ENCODE results near the gene RPS6KA4.
A peak's percentile ranks its signal among the peaks of the same experiment; 100 is the strongest.
"Not testable (repeated sequence)": the region's sequence is repeated elsewhere in the genome, so short reads cannot be mapped to it uniquely, and the experiment has no call there.

Gene RPS6KA4

DNA sequence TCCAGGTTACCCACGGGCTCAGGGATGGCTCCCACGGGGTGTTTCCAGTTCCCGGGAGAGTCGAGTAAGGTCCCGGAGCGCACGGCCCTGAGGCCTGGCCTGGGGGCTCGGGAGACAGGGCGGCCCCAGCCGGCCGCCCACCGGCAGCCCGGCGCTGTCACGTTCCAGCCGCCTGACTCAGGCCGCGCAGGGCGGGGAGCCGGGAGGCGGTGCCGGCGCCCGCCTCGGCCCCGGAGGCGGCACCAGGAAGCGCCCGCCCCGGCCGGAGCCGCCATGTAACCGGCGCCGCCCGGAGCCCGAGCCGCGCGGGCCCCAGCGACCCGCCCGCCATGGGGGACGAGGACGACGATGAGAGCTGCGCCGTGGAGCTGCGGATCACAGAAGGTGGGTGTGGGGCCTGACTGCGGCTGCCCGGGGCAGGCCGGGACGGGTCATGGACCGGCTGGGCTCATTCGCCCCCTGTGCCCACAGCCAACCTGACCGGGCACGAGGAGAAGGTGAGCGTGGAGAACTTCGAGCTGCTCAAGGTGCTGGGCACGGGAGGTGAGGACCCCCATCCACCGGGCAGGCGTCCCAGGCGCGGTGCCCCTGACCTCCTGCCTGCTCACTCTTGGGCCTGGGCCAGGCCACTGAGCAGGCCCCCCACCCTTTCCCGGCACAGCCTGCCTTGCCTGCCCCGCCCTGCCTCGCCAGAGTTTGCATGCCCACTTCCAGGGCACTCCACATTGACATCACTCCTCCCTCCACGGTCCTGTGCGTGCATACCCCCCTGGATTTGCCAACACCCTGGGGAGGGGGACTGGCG is at the start of gene RPS6KA4:
TSS of gene RPS6KA4 (plus strand) at position 256 of the 805 bp plus-strand sequence. CDS start at position 330, 74 bp downstream.
- no peak for DNase-seq (ENCODE audit: low read depth)

GRCh38 chr11:64312947-64313346 is 46.0 kb upstream of the RPS6KA4 start:
- no peak for DNase-seq (ENCODE audit: low read depth)

- DNase-seq (ENCODE audit: low read depth): no peak
Observed at GRCh38 chr11:64313491-64314145, 45.3 kb upstream of the RPS6KA4 start.

DNA sequence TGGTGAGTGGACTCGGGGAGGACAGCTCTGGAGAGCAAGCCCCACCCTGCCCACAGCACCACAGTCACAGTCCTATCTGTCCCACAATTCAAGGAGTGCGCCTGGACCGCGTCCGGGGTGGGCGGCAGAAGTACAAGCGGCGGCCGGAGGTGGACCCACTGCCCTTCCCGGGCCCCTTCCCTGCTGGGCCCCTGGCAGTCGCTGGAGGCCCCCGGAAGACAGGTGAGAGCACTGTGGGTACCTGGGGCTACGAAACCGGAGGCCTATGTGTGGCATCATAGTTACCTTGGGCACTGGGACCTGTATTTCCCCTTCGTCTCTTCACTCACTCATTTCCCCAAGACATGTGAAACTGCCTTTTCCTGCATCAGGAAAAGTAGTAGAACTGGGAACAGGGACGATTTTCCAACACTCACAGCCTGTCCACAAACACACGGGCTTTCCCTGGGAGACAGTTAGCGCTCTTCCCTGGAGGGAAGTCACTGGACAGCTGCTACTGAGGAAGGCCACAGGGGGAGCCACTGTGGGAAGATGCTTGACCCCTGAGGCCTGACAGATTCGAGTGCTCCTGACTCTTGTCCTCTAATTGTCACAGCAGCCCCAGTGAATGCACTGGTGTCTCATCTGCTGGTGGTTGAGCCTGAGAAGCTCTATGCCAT is 44.7 kb upstream of the RPS6KA4 start:
- DNase-seq (ENCODE audit: low read depth): no peak

GRCh38 chr11:64314805-64315561 is 44.0 kb upstream of the RPS6KA4 start:
- no peak for DNase-seq (ENCODE audit: low read depth)

DNA sequence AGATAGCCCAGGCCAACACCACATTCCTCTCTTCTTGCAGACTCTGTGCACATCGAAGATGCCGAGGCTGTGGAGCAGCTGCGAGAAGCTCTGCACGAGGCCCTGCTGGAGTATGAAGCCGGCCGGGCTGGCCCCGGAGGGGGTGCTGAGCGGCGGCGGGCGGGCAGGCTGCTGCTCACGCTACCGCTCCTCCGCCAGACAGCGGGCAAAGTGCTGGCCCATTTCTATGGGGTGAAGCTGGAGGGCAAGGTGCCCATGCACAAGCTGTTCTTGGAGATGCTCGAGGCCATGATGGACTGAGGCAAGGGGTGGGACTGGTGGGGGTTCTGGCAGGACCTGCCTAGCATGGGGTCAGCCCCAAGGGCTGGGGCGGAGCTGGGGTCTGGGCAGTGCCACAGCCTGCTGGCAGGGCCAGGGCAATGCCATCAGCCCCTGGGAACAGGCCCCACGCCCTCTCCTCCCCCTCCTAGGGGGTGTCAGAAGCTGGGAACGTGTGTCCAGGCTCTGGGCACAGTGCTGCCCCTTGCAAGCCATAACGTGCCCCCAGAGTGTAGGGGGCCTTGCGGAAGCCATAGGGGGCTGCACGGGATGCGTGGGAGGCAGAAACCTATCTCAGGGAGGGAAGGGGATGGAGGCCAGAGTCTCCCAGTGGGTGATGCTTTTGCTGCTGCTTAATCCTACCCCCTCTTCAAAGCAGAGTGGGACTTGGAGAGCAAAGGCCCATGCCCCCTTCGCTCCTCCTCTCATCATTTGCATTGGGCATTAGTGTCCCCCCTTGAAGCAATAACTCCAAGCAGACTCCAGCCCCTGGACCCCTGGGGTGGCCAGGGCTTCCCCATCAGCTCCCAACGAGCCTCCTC is 43.1 kb upstream of the RPS6KA4 start:
- DNase-seq (ENCODE audit: low read depth): not testable (repeated sequence)

DNA sequence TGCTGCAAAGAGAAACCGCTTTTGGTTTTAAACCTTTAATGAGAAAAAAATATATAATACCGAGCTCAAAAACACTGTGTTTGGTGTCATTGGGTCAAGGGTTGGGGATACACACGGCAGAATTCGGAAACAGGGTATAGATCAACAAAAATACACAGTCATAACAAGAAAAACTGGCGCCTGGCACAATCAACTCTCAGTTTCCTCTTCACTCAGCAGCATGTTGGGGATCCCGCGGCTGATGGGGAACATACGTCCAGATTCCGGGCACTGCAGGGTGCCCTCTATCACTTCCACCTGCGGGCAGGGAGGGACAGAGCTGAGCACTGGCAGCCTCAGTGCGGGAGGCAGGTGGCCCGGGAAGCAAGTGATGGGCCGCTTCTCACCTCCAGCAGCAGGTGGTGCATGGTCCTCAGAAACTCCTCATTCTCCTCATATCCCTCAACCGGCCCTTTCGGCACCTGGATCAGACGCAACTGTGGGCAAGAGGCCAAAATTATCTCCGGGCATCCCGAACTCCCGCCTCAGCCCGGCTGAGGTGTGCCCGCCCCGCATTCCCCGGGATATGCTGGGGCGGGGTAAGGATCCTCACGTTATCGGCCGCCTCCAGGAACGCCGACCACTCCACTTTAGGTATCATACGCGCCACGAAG is 42.2 kb upstream of the RPS6KA4 start:
- DNase-seq (ENCODE audit: low read depth): peak; percentile 37

DNA sequence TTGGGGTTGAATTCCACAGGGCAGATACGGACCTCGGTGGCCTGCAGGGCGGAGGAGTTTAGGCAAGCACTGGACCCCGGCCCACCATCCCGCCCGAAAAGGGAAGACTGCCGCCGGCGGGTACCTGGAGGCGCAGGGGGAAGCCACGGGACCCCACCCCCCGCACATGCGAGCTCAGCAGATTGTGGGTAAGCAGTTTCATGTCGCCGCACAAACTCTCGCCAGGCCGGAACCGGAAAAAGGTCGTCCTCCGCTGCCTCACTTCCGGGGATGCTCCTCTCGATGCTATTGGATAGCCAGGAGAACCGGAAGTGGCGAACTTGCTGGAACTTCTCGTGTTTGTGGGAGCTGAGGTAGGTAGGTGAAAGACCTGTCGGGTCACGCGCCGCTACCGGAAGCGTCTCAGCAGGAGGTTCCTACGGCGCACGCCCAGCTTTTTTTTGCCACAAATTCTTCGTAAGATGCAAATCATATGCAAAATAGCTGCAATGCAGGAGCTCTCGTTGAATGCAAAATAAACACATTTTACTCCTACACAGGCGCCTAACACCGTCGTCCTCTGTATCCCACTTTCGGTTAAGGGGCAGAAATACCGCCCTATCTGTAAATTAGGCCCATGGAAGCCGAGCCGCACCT is 41.5 kb upstream of the RPS6KA4 start, which contains the start of gene TRMT112:
TSS of gene TRMT112 (minus strand) at position 235 of the 636 bp plus-strand sequence. CDS start at position 202, 33 bp downstream.
- peak; percentile 99 for DNase-seq (ENCODE audit: low read depth)

GRCh38 chr11:64317961-64318765 is 40.8 kb upstream of the RPS6KA4 start, which contains the start of gene PRDX5:
TSS of gene PRDX5 (plus strand) at chr11:64318121. CDS start at chr11:64318216, 95 bp downstream.
- DNase-seq (ENCODE audit: low read depth): peak; percentile 91

DNA sequence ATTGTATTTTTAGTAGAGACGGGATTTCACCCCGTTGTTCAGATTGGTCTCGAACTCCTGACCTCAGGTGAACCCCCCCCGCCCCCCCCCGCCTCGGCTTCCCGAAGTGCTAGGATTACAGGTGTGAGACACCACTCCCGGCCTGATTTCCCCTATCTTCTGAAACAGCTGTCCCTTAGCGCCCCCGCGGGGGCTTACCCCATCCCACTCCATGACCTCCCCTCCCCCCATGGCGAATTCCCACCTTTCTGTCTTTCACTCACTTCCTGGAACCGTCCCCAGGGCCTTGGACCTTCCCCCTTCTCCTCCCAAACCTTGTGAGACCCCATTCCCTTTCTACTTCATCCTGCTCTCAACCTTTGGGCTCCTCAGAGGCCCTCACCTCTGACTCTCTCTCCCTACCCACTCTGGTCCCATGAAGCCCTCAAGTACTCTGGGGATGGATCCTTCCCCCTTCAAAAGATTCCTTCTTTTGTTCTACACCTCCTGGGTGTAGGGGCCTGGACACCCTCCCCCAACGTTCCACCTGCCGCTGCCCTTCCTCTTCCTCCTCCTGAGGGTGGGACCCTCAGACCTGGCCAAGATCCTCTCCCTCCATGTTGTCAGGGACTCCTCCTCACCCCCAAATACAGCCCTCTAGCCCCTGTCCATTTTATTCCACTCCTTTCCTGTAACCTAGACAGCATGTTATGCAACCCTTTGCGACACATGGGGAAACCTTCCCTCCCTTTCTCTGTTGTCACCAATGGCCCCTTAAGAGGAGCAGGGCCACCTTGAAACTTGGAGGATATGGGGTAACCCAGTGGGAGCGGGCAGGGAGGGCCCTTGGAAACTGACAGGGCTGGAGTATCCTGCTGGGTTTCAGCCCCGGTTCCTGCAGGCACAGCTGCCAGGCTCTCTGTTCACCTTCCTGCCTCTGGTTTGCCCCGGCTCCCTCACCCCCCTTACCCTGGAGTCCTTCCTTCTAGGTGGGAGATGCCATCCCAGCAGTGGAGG is 39.9 kb upstream of the RPS6KA4 start:
- DNase-seq (ENCODE audit: low read depth): no peak

- DNase-seq (ENCODE audit: low read depth): no peak
Observed at GRCh38 chr11:64320556-64320955, 38.4 kb upstream of the RPS6KA4 start.

- DNase-seq (ENCODE audit: low read depth): no peak
Observed at GRCh38 chr11:64321026-64321425, 37.9 kb upstream of the RPS6KA4 start.

DNA sequence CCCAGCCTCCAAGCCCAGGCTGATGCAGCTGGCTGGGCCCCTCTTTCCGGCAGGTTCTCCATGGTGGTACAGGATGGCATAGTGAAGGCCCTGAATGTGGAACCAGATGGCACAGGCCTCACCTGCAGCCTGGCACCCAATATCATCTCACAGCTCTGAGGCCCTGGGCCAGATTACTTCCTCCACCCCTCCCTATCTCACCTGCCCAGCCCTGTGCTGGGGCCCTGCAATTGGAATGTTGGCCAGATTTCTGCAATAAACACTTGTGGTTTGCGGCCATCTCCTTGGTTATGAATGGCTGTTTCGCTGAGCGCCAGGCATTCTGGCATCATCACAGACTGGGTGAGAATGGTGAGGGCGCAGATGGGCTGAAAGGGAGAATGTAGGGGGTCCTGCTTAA is 37.4 kb upstream of the RPS6KA4 start:
- DNase-seq (ENCODE audit: low read depth): no peak

DNA sequence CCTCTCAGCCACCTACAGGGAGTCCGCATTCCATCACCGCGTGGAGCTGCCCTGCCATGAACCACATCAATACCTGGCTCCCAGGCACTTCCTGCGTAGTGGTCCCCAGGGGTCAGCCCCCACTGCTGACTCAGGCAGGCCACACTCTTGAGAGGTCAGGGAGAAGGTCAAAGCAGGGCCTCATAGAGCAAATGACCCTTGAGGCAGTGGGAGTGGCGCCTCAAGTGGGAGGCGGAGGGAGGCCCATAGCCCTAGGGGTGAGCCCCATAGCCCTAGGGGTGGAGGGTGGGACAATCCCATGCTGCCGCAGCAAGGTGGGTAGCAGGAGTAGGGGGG is 36.1 kb upstream of the RPS6KA4 start:
- DNase-seq (ENCODE audit: low read depth): no peak

DNA sequence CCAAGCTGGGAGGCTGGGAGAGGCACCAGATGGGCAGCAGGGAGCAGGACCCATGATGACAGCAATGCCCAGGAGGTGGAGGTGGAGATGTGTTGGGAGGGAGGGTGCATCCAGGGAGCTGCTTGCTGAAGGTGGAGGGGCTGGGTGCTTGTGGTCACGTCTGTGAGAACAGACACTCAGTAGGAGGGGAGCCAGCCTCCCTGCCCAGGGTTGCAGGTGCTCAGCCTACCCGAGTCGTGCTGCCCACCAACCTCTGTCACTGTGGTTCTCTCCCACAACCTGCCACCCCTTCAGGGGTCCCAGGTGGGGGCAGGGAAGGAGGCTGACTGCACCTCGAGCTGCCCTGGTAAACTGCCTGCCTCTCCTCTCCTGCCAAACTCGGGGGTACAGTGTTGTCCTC is 35.6 kb upstream of the RPS6KA4 start:
- no peak for DNase-seq (ENCODE audit: low read depth)

DNA sequence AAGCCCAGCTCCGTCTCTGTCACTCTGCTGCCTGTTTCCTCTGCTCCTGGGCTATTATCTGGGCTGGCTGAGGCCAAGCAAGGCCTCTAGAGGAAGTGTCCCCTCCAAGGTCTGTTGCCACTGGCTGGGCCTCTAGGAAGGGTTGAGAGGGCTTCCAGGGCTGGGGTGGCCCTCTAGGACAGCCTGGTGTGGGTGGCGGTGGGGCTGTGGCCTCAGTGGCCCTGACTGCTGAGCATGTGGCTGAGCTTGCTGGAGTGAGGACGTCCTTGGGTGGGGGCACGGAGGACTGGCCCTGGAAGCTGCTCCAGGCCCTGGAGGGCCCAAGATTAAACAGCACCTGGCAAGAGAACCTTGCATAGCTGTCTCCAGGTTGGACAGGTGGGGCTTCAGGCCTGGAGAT is 35.0 kb upstream of the RPS6KA4 start:
- DNase-seq (ENCODE audit: low read depth): not testable (repeated sequence)

GRCh38 chr11:64324692-64325469 is 34.1 kb upstream of the RPS6KA4 start:
- DNase-seq (ENCODE audit: low read depth): no peak
